HL-60 (cell line): ENCODE measurements around the gene PGGHG.
"Not testable (repeated sequence)": the region's sequence is repeated elsewhere in the genome, so short reads cannot be mapped to it uniquely, and the experiment has no call there.

Experiments
- DNase-seq, 2 experiments: peaks; one replicate each; pipeline ENCODE4 v3.0.0-alpha.2; 2010 to 2020; ENCODE audit warnings: low read depth in 1 of 2, low spot score in 1 of 2
- H3K27ac ChIP-seq: fragments of 250-450 bp; sonication (Bioruptor Pico); replicated peaks from 2 replicates; pipeline ENCODE4 v1.5.1; 2020; ENCODE audit warnings: mild to moderate bottlenecking, moderate library complexity
- H3K27me3 ChIP-seq: fragments of 250-450 bp; sonication (Bioruptor Pico); 2 replicates; pipeline ENCODE4 v1.5.1; 2021; ENCODE audit warnings: mild to moderate bottlenecking, moderate library complexity; ENCODE audit not compliant: insufficient read depth, poor library complexity, severe bottlenecking
- H3K4me3 ChIP-seq: replicated peaks from 2 replicates; pipeline ENCODE4 v1.5.1; 2011; ENCODE audit warnings: mild to moderate bottlenecking, control low read depth, low read length; ENCODE audit not compliant: insufficient read depth
- GABPA ChIP-seq: IDR thresholded peaks from 2 replicates; pipeline ENCODE4 v1.6.1; 2012; ENCODE audit warnings: low read depth
- POLR2AphosphoS5 ChIP-seq: IDR thresholded peaks from 2 replicates; pipeline ENCODE4 v1.6.1; 2012; ENCODE audit warnings: low read depth
- SPI1 ChIP-seq: IDR thresholded peaks from 2 replicates; pipeline ENCODE4 v1.6.1; 2012; ENCODE audit warnings: low read depth, mild to moderate bottlenecking, borderline replicate concordance
- TF ChIP-seq, protein P1 (sequence below): IDR thresholded peaks from one replicate; pipeline ENCODE4 v1.5.1; 2011; ENCODE audit warnings: low read length, control low read depth, inconsistent platforms; ENCODE audit not compliant: insufficient read depth
- TF ChIP-seq, protein P2 (sequence below): IDR thresholded peaks from 2 replicates; pipeline ENCODE4 v1.6.1; 2012; ENCODE audit warnings: low read depth; ENCODE audit not compliant: insufficient replicate concordance

The PGGHG gene

GRCh38 chr11:312092-312816 lies 23.3 kb downstream of the PGGHG start:
- DNase-seq = no peak
- no peak overlapping the region for H3K27ac ChIP-seq
- peaks cover 6% of the 10 kb centered on the region for H3K27me3 ChIP-seq
- TF ChIP-seq, protein P1, sequence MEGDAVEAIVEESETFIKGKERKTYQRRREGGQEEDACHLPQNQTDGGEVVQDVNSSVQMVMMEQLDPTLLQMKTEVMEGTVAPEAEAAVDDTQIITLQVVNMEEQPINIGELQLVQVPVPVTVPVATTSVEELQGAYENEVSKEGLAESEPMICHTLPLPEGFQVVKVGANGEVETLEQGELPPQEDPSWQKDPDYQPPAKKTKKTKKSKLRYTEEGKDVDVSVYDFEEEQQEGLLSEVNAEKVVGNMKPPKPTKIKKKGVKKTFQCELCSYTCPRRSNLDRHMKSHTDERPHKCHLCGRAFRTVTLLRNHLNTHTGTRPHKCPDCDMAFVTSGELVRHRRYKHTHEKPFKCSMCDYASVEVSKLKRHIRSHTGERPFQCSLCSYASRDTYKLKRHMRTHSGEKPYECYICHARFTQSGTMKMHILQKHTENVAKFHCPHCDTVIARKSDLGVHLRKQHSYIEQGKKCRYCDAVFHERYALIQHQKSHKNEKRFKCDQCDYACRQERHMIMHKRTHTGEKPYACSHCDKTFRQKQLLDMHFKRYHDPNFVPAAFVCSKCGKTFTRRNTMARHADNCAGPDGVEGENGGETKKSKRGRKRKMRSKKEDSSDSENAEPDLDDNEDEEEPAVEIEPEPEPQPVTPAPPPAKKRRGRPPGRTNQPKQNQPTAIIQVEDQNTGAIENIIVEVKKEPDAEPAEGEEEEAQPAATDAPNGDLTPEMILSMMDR = no peak
- TF ChIP-seq GABPA = no peak
- TF ChIP-seq POLR2AphosphoS5 = no peak
- TF ChIP-seq, protein P2, sequence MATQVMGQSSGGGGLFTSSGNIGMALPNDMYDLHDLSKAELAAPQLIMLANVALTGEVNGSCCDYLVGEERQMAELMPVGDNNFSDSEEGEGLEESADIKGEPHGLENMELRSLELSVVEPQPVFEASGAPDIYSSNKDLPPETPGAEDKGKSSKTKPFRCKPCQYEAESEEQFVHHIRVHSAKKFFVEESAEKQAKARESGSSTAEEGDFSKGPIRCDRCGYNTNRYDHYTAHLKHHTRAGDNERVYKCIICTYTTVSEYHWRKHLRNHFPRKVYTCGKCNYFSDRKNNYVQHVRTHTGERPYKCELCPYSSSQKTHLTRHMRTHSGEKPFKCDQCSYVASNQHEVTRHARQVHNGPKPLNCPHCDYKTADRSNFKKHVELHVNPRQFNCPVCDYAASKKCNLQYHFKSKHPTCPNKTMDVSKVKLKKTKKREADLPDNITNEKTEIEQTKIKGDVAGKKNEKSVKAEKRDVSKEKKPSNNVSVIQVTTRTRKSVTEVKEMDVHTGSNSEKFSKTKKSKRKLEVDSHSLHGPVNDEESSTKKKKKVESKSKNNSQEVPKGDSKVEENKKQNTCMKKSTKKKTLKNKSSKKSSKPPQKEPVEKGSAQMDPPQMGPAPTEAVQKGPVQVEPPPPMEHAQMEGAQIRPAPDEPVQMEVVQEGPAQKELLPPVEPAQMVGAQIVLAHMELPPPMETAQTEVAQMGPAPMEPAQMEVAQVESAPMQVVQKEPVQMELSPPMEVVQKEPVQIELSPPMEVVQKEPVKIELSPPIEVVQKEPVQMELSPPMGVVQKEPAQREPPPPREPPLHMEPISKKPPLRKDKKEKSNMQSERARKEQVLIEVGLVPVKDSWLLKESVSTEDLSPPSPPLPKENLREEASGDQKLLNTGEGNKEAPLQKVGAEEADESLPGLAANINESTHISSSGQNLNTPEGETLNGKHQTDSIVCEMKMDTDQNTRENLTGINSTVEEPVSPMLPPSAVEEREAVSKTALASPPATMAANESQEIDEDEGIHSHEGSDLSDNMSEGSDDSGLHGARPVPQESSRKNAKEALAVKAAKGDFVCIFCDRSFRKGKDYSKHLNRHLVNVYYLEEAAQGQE = no peak
- TF ChIP-seq SPI1 = no peak
- H3K4me3 ChIP-seq = no peak overlapping the region

DNA sequence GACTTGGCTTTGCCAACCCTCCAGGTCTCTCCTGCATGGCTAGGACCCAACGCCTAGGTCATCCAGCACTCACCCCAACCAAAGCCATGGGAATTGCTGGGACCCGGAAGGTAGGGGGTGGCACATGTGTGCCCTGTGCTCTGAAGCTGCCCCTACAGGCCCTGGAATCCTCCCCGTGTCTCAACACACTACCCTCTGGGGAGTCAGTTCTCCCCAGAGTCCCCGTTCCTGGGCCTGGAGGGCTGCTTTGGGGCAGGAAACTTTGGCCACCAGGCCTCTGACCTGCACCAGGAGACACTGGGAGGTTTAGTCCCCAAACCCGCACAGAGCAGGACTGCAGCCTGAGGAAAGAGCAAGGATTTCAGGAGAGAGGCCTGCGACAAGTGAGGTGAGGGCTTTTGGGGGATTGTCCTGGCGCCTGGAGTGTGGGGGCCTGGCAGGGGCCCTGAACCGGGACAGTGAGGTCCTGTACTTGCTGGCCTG lies 24.4 kb downstream of the PGGHG start:
- no peak overlapping the region for H3K4me3 ChIP-seq
- peaks cover 12% of the 10 kb centered on the region for H3K27me3 ChIP-seq
- no peak for DNase-seq
- H3K27ac ChIP-seq = 0 out of 2 replicates have a peak overlapping the region, but pooled peaks have one; percentile 7
- TF ChIP-seq, protein P1 = no peak
- TF ChIP-seq GABPA = no peak
- TF ChIP-seq, protein P2 = no peak
- TF ChIP-seq SPI1 = no peak
- TF ChIP-seq POLR2AphosphoS5 = no peak

DNA sequence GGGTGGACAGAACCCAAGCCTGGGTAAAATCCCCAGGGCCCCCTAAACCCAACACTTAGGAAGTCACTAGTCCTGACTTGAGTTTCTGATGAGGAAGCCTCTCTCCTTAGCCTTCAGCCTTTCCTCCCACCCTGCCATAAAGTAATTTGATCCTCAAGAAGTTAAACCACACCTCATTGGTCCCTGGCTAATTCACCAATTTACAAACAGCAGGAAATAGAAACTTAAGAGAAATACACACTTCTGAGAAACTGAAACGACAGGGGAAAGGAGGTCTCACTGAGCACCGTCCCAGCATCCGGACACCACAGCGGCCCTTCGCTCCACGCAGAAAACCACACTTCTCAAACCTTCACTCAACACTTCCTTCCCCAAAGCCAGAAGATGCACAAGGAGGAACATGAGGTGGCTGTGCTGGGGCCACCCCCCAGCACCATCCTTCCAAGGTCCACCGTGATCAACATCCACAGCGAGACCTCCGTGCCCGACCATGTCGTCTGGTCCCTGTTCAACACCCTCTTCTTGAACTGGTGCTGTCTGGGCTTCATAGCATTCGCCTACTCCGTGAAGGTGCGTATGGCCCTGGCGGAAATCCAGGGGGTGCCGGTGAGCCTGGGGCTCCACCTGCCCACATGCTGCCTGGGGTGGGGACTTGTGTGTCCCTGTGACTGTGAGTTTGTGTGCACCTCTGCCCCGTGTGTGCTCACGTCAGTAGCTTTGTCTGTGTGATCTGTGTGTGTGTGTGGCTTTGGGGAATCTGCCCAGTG lies 25.0 kb downstream of the PGGHG start, which contains the start of gene IFITM1:
IFITM1 (plus strand) TSS at position 254 of the 767 bp plus-strand sequence; CDS start at position 385, 131 bp downstream.
- H3K4me3 ChIP-seq = no peak within 1 kb of the TSS

DNA sequence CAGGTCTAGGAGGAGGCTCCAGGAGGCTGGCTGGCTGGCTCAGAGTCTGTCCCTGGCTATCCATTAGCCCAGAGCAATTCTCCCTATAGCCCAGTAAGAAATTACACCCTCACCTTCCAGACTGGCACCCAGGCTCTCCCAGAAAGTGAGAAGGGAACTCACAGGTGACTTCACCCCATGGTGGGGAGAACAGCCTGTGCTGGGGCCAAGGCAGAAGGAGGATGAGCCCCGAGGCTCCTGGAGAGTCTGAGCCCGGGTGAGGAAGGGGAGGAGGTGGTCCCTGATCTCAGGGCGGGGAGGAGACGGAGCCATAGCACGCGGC lies 25.6 kb downstream of the PGGHG start:
- not testable (repeated sequence) for H3K4me3 ChIP-seq, H3K27ac ChIP-seq, DNase-seq
- peaks cover 12% of the 10 kb centered on the region for H3K27me3 ChIP-seq

More for the DNA sequence above, 25.0 kb downstream of the PGGHG start, which contains the start of gene IFITM1:
- peak in 1 of 2 experiments; percentile 49 for DNase-seq
- TF ChIP-seq SPI1 (peak; percentile 59; the same call in 1 of the 2 replicates), GABPA (no peak), POLR2AphosphoS5 (no peak)
- TF ChIP-seq, protein P2 = no peak
- TF ChIP-seq, protein P1 = no peak
- peaks cover 12% of the 10 kb centered on the region for H3K27me3 ChIP-seq
- 0 out of 2 replicates have a peak within 1 kb of the TSS, but pooled peaks have one; percentile 7 for H3K27ac ChIP-seq
